Muscle of leg (tissue), 11 donors: ENCODE data around the gene F2. TPM values are rescaled to one million over a fixed set of nuclear protein-coding genes. Genes with fewer than 3 reads are reported as not detected.

Source experiments
- DNase-seq: peaks from one replicate; pipeline ENCODE4 v3.0.0; 2013
- H3K27ac ChIP-seq: one replicate; pipeline ENCODE4 v1.5.1; 2013; ENCODE audit warnings: mild to moderate bottlenecking, low read length, control low read depth
- H3K27me3 ChIP-seq: one replicate; pipeline ENCODE4 v1.6.1; 2013; ENCODE audit warnings: low read length; ENCODE audit not compliant: control insufficient read depth, insufficient read depth
- H3K36me3 ChIP-seq: one replicate; pipeline ENCODE4 v1.6.1; 2013; ENCODE audit warnings: low read length; ENCODE audit not compliant: control insufficient read depth, insufficient read depth
- H3K4me1 ChIP-seq: one replicate; pipeline ENCODE4 v1.6.1; 2013; ENCODE audit warnings: low read length; ENCODE audit not compliant: control insufficient read depth, insufficient read depth
- H3K4me3 ChIP-seq: one replicate; pipeline ENCODE4 v1.5.1; 2013; ENCODE audit warnings: low read length, control low read depth
- H3K9me3 ChIP-seq: replicated peaks from 2 replicates; pipeline ENCODE4 v1.6.1; 2013; ENCODE audit warnings: low read depth, low read length; ENCODE audit not compliant: control insufficient read depth
- WGBS: methylation state at CpG from one replicate; pipeline ENCODE4 v1.1.5; 2013; ENCODE audit warnings: missing lambda C conversion rate; ENCODE audit not compliant: insufficient coverage; 5-methylcytosine and 5-hydroxymethylcytosine counted together
- polyA plus RNA-seq, 8 donors: library from polyadenylated mRNA; unstranded; fragments of 120-200 nt; gene quantifications; one replicate each; pipeline versions ENCODE4 v1.2.1 to v1.2.3, GENCODE V29; 2013; ENCODE audit warnings: inconsistent platforms in 1 of 8, low replicate concordance in 1 of 8; ENCODE audit not compliant: insufficient read length in 8 of 8, insufficient read depth in 1 of 8
- total RNA-seq: library from RNA; stranded (reverse); fragments of 120-200 nt; gene quantifications from one replicate; pipeline ENCODE4 v1.2.4, GENCODE V29; 2013

F2 gene
- total and polyA plus RNA-seq, 9 donors, result 0.13 to 1.4 (median 0.41) TPM; not detected in 6

GRCh38 chr11:46676436-46677158, 42.4 kb upstream of the F2 start:
- Histone ChIP-seq H3K9me3 (no peaks in the 10 kb centered on the region), H3K4me3 (no peak overlapping the region), H3K4me1 (peaks cover 53% of the 10 kb centered on the region), H3K27me3 (no peaks in the 10 kb centered on the region), H3K36me3 (peaks cover 75% of the 10 kb centered on the region), H3K27ac (no peak overlapping the region)
- DNase-seq, result peak; percentile 59
- 82% methylated on average over 6 of the region's 15 CpGs for WGBS

- H3K27me3 ChIP-seq, result no peaks in the 10 kb centered on the region
- no peak overlapping the region for H3K4me3 ChIP-seq
- peaks cover 76% of the 10 kb centered on the region for H3K36me3 ChIP-seq
- WGBS, result 64% methylated on average over 7 of the region's 8 CpGs
- no peaks in the 10 kb centered on the region for H3K9me3 ChIP-seq
- no peak overlapping the region for H3K27ac ChIP-seq
- DNase-seq, result no peak
- H3K4me1 ChIP-seq, result peaks cover 49% of the 10 kb centered on the region
Measured at GRCh38 chr11:46677169-46677568, 41.8 kb upstream of the F2 start.

- 79% methylated on average over 9 of the region's 10 CpGs for WGBS
- Histone ChIP-seq H3K36me3 (peaks cover 73% of the 10 kb centered on the region), H3K27ac (no peak overlapping the region), H3K27me3 (no peaks in the 10 kb centered on the region), H3K4me3 (no peak overlapping the region), H3K4me1 (peaks cover 40% of the 10 kb centered on the region), H3K9me3 (no peaks in the 10 kb centered on the region)
- DNase-seq, result no peak
Measured at GRCh38 chr11:46677991-46678740, 40.8 kb upstream of the F2 start.

- no peaks in the 10 kb centered on the region for H3K27me3 ChIP-seq
- H3K27ac ChIP-seq, result no peak overlapping the region
- H3K4me1 ChIP-seq, result peaks cover 34% of the 10 kb centered on the region
- DNase-seq, result no peak
- no peak overlapping the region for H3K4me3 ChIP-seq
- no peaks in the 10 kb centered on the region for H3K9me3 ChIP-seq
- 84% methylated on average over 9 of the region's 9 CpGs for WGBS
- peaks cover 71% of the 10 kb centered on the region for H3K36me3 ChIP-seq
Measured at GRCh38 chr11:46678741-46679130, 40.3 kb upstream of the F2 start.

GRCh38 chr11:46679241-46680163, 39.5 kb upstream of the F2 start:
- no peak overlapping the region for H3K27ac ChIP-seq
- peaks cover 68% of the 10 kb centered on the region for H3K36me3 ChIP-seq
- H3K27me3 ChIP-seq, result no peaks in the 10 kb centered on the region
- H3K4me3 ChIP-seq, result no peak overlapping the region
- peaks cover 27% of the 10 kb centered on the region for H3K4me1 ChIP-seq
- no peaks in the 10 kb centered on the region for H3K9me3 ChIP-seq
- WGBS, result 87% methylated on average over 22 of the region's 26 CpGs
- no peak for DNase-seq

GRCh38 chr11:46680164-46680760, 38.8 kb upstream of the F2 start:
- 89% methylated on average over 15 of the region's 21 CpGs for WGBS

GRCh38 chr11:46680815-46681214, 38.2 kb upstream of the F2 start:
- Histone ChIP-seq H3K27me3 (no peaks in the 10 kb centered on the region), H3K4me3 (no peak overlapping the region), H3K36me3 (peaks cover 69% of the 10 kb centered on the region), H3K27ac (no peak overlapping the region), H3K9me3 (no peaks in the 10 kb centered on the region), H3K4me1 (peaks cover 14% of the 10 kb centered on the region)
- WGBS, result 88% methylated on average over 15 of the region's 22 CpGs
- DNase-seq, result no peak

More at GRCh38 chr11:46680164-46680760, 38.8 kb upstream of the F2 start:
- Histone ChIP-seq H3K4me3 (no peak overlapping the region), H3K27me3 (no peaks in the 10 kb centered on the region), H3K9me3 (no peaks in the 10 kb centered on the region), H3K27ac (no peak overlapping the region), H3K4me1 (peaks cover 19% of the 10 kb centered on the region), H3K36me3 (peaks cover 68% of the 10 kb centered on the region)
- no peak for DNase-seq

GRCh38 chr11:46681814-46682213, 37.2 kb upstream of the F2 start:
- no peaks in the 10 kb centered on the region for H3K27me3 ChIP-seq
- 94% methylated on average over 11 of the region's 11 CpGs for WGBS
- H3K4me3 ChIP-seq, result no peak overlapping the region
- H3K27ac ChIP-seq, result no peak overlapping the region
- H3K4me1 ChIP-seq, result peaks cover 5% of the 10 kb centered on the region
- no peak for DNase-seq
- H3K9me3 ChIP-seq, result no peaks in the 10 kb centered on the region
- H3K36me3 ChIP-seq, result peaks cover 73% of the 10 kb centered on the region

GRCh38 chr11:46682773-46683752, 36.0 kb upstream of the F2 start:
- Histone ChIP-seq H3K36me3 (peaks cover 75% of the 10 kb centered on the region), H3K27me3 (no peaks in the 10 kb centered on the region), H3K27ac (no peak overlapping the region), H3K9me3 (no peaks in the 10 kb centered on the region), H3K4me3 (no peak overlapping the region), H3K4me1 (no peaks in the 10 kb centered on the region)
- 100% methylated on average over 5 of the region's 11 CpGs for WGBS
- no peak for DNase-seq
